Stomach (tissue), 9 donors: ENCODE measurements around the gene SH3GL2. TPM values are rescaled to one million over a fixed set of nuclear protein-coding genes. Genes with fewer than 3 reads are reported as not detected.

Source experiments
- DNase-seq, 2 donors: peaks; one replicate each; pipeline versions ENCODE4 v3.0.0 to v3.0.0-alpha.2; 2013 to 2019
- H3K27ac ChIP-seq, 5 donors: fragments of 200-600 bp in 4 of 5; sonication (generic) in 4 of 5; one replicate each; pipeline ENCODE4 v1.5.1; 2013 to 2019; ENCODE audit warnings: mild to moderate bottlenecking in 1 of 5, moderate library complexity in 1 of 5
- H3K27me3 ChIP-seq, 3 donors: fragments of 200-600 bp; sonication (generic); one replicate each; pipeline ENCODE4 v1.5.1; 2017 to 2019; ENCODE audit warnings: mixed run types in 1 of 3
- H3K36me3 ChIP-seq, 4 donors: fragments of 200-600 bp; sonication (generic); 1 replicate in 3 of 4; 2 replicates in 1 of 4; pipeline ENCODE4 v1.5.1; 2016 to 2019
- H3K4me1 ChIP-seq, 4 donors: fragments of 200-600 bp; sonication (generic); one replicate each; pipeline ENCODE4 v1.5.1; 2016 to 2019
- H3K4me3 ChIP-seq, 4 donors: fragments of 200-600 bp; sonication (generic) in 3 of 4; one replicate each; pipeline ENCODE4 v1.5.1; 2016 to 2019; ENCODE audit warnings: mild to moderate bottlenecking in 1 of 4
- H3K9me3 ChIP-seq, 4 donors: fragments of 200-600 bp; sonication (generic); one replicate each; pipeline ENCODE4 v1.5.1; 2016 to 2019
- CTCF ChIP-seq, 7 experiments: fragments of 450-650 bp in 4 of 7; fragments of 200-600 bp in 3 of 7; sonication (generic) in 3 of 7; IDR thresholded peaks; one replicate each; pipeline ENCODE4 v1.5.1; 2016 to 2019; ENCODE audit warnings: antibody characterized with exemption in 7 of 7, control low read depth in 2 of 7, mild to moderate bottlenecking in 1 of 7
- EP300 ChIP-seq: sonication (generic); formaldehyde crosslinking; IDR thresholded peaks from one replicate; pipeline ENCODE4 v1.6.1; 2017; ENCODE audit warnings: antibody characterized with exemption
- POLR2A ChIP-seq, 4 donors: fragments of 450-650 bp; IDR thresholded peaks; one replicate each; pipeline ENCODE4 v1.6.1; 2016; ENCODE audit warnings: antibody characterized with exemption in 4 of 4, control low read depth in 2 of 4, mild to moderate bottlenecking in 1 of 4, moderate library complexity in 1 of 4
- POLR2AphosphoS5 ChIP-seq, 3 donors: sonication (generic); formaldehyde crosslinking; IDR thresholded peaks; one replicate each; pipeline ENCODE4 v1.6.1; 2016; ENCODE audit warnings: antibody characterized with exemption in 3 of 3
- WGBS, 5 donors: extraction: QIAGEN DNeasy Blood & Tissue Kit in 3 of 5; methylation state at CpG; one replicate each; pipeline versions ENCODE4 v1.1.5 to v1.1.7; 2013 to 2018; 5-methylcytosine and 5-hydroxymethylcytosine counted together
- intact Hi-C: fragments of 100-400 bp; cut with DNase I; formaldehyde crosslinking; loops from one replicate; pipeline ENCODE4 v1.15.1; 2023; ENCODE audit warnings: low total_unique reads
- polyA plus RNA-seq, 3 donors: library from polyadenylated mRNA; stranded (reverse); fragments of 200-250 nt; gene quantifications; one replicate each; pipeline ENCODE4 v1.2.3, GENCODE V29; 2013
- total RNA-seq, 5 donors: library from RNA; depleted of rRNA; stranded (reverse); fragments of >200 nt; gene quantifications; one replicate each; pipeline versions ENCODE4 v1.1.0 to v1.2.3, GENCODE V29; 2014 to 2016
- donor health status: healthy with polysubstance abuse.
- donor health status: Bipolar disorder and iron deficiency.
- donor health status: healthy.

Gene SH3GL2
- total and polyA plus RNA-seq, 8 donors = 0.89 to 17.5 (median 7.7) TPM; not detected in 1

- Histone ChIP-seq H3K27ac (no peak overlapping the region), H3K9me3 (no peaks in the 10 kb centered on the region), H3K36me3 (no peaks in the 10 kb centered on the region), H3K4me1 (no peaks in the 10 kb centered on the region), H3K4me3 (no peak overlapping the region), H3K27me3 (no peaks in the 10 kb centered on the region)
- WGBS, 5 donors = 80 to 93% (median 80%) methylated on average over 3 of the region's 3 CpGs
- no peak for TF ChIP-seq EP300
- no peak for TF ChIP-seq CTCF (IDR thresholded peaks at IDR 0.05)
- TF ChIP-seq POLR2A (IDR thresholded peaks at IDR 0.05) = no peak
- TF ChIP-seq POLR2AphosphoS5 (IDR thresholded peaks at IDR 0.05) = no peak
- DNase-seq = no peak
- intact Hi-C loops = no loop called here
Measured at GRCh38 chr9:17665450-17665849, 86.6 kb downstream of the SH3GL2 start.

GRCh38 chr9:17669206-17669605, 90.3 kb downstream of the SH3GL2 start:
- no peak for TF ChIP-seq EP300
- no peak for TF ChIP-seq CTCF (IDR thresholded peaks at IDR 0.05)
- no peak for TF ChIP-seq POLR2A (IDR thresholded peaks at IDR 0.05)
- no peak for TF ChIP-seq POLR2AphosphoS5 (IDR thresholded peaks at IDR 0.05)
- no peaks in the 10 kb centered on the region for H3K4me1 ChIP-seq
- no peaks in the 10 kb centered on the region for H3K36me3 ChIP-seq
- WGBS, 5 donors = 60 to 81% (median 73%) methylated on average over 4 of the region's 4 CpGs
- no peaks in the 10 kb centered on the region for H3K9me3 ChIP-seq
- no peaks in the 10 kb centered on the region for H3K27me3 ChIP-seq
- no peak overlapping the region for H3K4me3 ChIP-seq
- no peak for DNase-seq
- no peak overlapping the region for H3K27ac ChIP-seq
- intact Hi-C loops = no loop called here

GRCh38 chr9:17682684-17683083, 103.8 kb downstream of the SH3GL2 start:
- no peak for DNase-seq
- Histone ChIP-seq H3K27ac (no peak overlapping the region), H3K36me3 (no peaks in the 10 kb centered on the region), H3K4me3 (no peak overlapping the region), H3K27me3 (no peaks in the 10 kb centered on the region), H3K4me1 (no peaks in the 10 kb centered on the region), H3K9me3 (peaks cover 0 to 15% (median 8%) of the 10 kb centered on the region in 4 donors)
- intact Hi-C loops = no loop called here
- TF ChIP-seq CTCF (IDR thresholded peaks at IDR 0.05) (no peak), POLR2AphosphoS5 (IDR thresholded peaks at IDR 0.05) (no peak), EP300 (no peak), POLR2A (IDR thresholded peaks at IDR 0.05) (no peak)
- 74 to 93% (median 86%) methylated on average over 2 of the region's 2 CpGs for WGBS, 5 donors

GRCh38 chr9:17688834-17689233, 110.0 kb downstream of the SH3GL2 start:
- Histone ChIP-seq H3K9me3 (peaks cover 0 to 10% (median 2%) of the 10 kb centered on the region in 4 donors), H3K27ac (no peak overlapping the region), H3K4me1 (no peaks in the 10 kb centered on the region), H3K27me3 (no peaks in the 10 kb centered on the region), H3K4me3 (no peak overlapping the region), H3K36me3 (no peaks in the 10 kb centered on the region)
- 68 to 86% (median 81%) methylated on average over 1 of the region's 1 CpG for WGBS, 5 donors
- TF ChIP-seq POLR2A (IDR thresholded peaks at IDR 0.05) (no peak), POLR2AphosphoS5 (IDR thresholded peaks at IDR 0.05) (no peak), CTCF (IDR thresholded peaks at IDR 0.05) (no peak), EP300 (no peak)
- DNase-seq = no peak
- intact Hi-C loops = no loop called here
